GM21737 (cell line): ENCODE measurements around the gene SLC17A8.

ENCODE experiments used
- ATAC-seq: cut with Tn5 transposase; IDR thresholded peaks from one replicate; pipeline ENCODE4 v1.9.1; 2021; ENCODE audit warnings: mild to moderate bottlenecking, moderate library complexity; ENCODE audit not compliant: unreplicated experiment

SLC17A8 gene

GRCh38 chr12:100368066-100368465, 11.2 kb downstream of the SLC17A8 start:
- no peak for ATAC-seq

- no peak for ATAC-seq
Observed at GRCh38 chr12:100371146-100371545, 14.3 kb downstream of the SLC17A8 start.

GRCh38 chr12:100372853-100373640, 16.2 kb downstream of the SLC17A8 start:
- no peak for ATAC-seq

GRCh38 chr12:100375038-100375735, 18.3 kb downstream of the SLC17A8 start:
- ATAC-seq = no peak

GRCh38 chr12:100376161-100376560, 19.3 kb downstream of the SLC17A8 start:
- no peak for ATAC-seq

GRCh38 chr12:100381379-100381778, 24.5 kb downstream of the SLC17A8 start:
- no peak for ATAC-seq

GRCh38 chr12:100382338-100382737, 25.5 kb downstream of the SLC17A8 start:
- no peak for ATAC-seq

GRCh38 chr12:100383586-100384558, 27.0 kb downstream of the SLC17A8 start:
- no peak for ATAC-seq

GRCh38 chr12:100384559-100384935, 27.7 kb downstream of the SLC17A8 start:
- ATAC-seq = no peak

- no peak for ATAC-seq
Observed at GRCh38 chr12:100388382-100388781, 31.5 kb downstream of the SLC17A8 start.

GRCh38 chr12:100391856-100392255, 35.0 kb downstream of the SLC17A8 start:
- no peak for ATAC-seq

GRCh38 chr12:100393200-100393599, 36.3 kb downstream of the SLC17A8 start:
- no peak for ATAC-seq

- ATAC-seq = no peak
Observed at GRCh38 chr12:100395811-100396210, 38.9 kb downstream of the SLC17A8 start.

GRCh38 chr12:100398307-100398706, 41.4 kb downstream of the SLC17A8 start:
- no peak for ATAC-seq

- no peak for ATAC-seq
Observed at GRCh38 chr12:100399095-100399494, 42.2 kb downstream of the SLC17A8 start.

GRCh38 chr12:100401660-100402059, 44.8 kb downstream of the SLC17A8 start:
- no peak for ATAC-seq

GRCh38 chr12:100402763-100403162, 45.9 kb downstream of the SLC17A8 start:
- ATAC-seq = no peak

GRCh38 chr12:100403446-100403845, 46.6 kb downstream of the SLC17A8 start:
- no peak for ATAC-seq

GRCh38 chr12:100404769-100405407, 48.0 kb downstream of the SLC17A8 start:
- ATAC-seq = peak; percentile 64

GRCh38 chr12:100413001-100413400, 56.1 kb downstream of the SLC17A8 start:
- no peak for ATAC-seq

- no peak for ATAC-seq
Observed at GRCh38 chr12:100414739-100415138, 57.9 kb downstream of the SLC17A8 start.
